Rectal smooth muscle tissue (tissue), 1 donor: ENCODE data around the gene FOXA2.

Source experiments
- H3K27ac ChIP-seq: one replicate; pipeline ENCODE4 v1.7.0; 2013; ENCODE audit warnings: low read depth, low read length, inconsistent platforms
- H3K27me3 ChIP-seq: one replicate; pipeline ENCODE4 v1.7.0; 2013; ENCODE audit warnings: low read length; ENCODE audit not compliant: control insufficient read depth, insufficient read depth
- H3K36me3 ChIP-seq: one replicate; pipeline ENCODE4 v1.7.0; 2013; ENCODE audit warnings: low read length; ENCODE audit not compliant: control insufficient read depth, insufficient read depth
- H3K4me1 ChIP-seq: one replicate; pipeline ENCODE4 v1.7.0; 2013; ENCODE audit warnings: low read length; ENCODE audit not compliant: control insufficient read depth, insufficient read depth
- H3K4me3 ChIP-seq: one replicate; pipeline ENCODE4 v1.7.0; 2013; ENCODE audit warnings: low read length
- H3K9ac ChIP-seq: one replicate; pipeline ENCODE4 v1.7.0; 2013; ENCODE audit warnings: low read length

The FOXA2 gene

DNA sequence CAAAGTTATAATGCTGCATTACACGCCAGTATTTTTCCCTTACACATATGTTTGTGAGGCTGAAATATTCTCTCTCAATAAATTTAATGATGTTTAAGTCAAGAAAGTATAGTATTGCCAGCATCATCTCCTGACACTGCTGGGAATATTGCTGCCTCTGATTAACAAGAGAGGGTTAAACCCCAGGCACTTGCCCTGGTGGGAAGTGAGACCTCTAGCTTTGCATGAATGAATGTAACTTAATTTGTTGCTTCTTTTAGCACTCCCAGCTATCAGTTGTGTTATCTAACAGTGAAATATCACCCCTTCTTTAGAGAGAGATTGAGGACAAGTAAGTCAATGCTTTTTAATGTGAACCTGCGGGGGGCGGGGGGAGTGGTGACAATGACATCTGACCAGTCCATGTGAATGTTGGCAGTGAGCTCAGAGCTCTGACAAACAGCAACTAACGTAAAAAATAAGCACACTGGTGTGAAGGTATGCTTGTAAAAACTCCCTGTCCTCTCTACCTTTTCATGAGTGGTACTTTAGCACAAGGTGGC lies 9.8 kb downstream of the FOXA2 start:
- H3K27ac ChIP-seq, result no peak overlapping the region
- H3K27me3 ChIP-seq, result peaks cover 33% of the 10 kb centered on the region
- H3K36me3 ChIP-seq, result no peaks in the 10 kb centered on the region
- no peak overlapping the region for H3K9ac ChIP-seq
- H3K4me3 ChIP-seq, result no peak overlapping the region
- no peaks in the 10 kb centered on the region for H3K4me1 ChIP-seq

DNA sequence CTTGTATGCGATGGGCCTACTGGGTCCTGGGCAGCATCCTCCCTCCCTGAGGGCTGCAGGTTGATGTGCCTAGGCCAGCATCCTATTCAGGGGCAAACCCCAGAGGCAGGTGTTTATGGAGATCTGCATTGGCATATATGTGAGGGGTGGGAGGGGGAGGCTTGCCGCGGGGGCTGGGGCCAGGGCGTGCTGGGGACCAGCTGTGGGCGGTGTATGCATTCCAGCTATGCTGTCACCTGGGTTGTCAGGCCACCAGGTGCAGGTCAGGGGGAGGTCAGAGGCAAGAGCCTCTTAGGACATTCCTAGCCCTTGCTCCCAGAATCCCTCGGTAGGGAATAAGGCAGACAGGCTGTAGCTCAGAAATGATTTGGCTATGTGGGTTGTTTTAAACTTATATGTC lies 11.9 kb downstream of the FOXA2 start:
- Histone ChIP-seq H3K36me3 (no peaks in the 10 kb centered on the region), H3K9ac (no peak overlapping the region), H3K27me3 (peaks cover 32% of the 10 kb centered on the region), H3K4me3 (no peak overlapping the region), H3K4me1 (no peaks in the 10 kb centered on the region), H3K27ac (no peak overlapping the region)

DNA sequence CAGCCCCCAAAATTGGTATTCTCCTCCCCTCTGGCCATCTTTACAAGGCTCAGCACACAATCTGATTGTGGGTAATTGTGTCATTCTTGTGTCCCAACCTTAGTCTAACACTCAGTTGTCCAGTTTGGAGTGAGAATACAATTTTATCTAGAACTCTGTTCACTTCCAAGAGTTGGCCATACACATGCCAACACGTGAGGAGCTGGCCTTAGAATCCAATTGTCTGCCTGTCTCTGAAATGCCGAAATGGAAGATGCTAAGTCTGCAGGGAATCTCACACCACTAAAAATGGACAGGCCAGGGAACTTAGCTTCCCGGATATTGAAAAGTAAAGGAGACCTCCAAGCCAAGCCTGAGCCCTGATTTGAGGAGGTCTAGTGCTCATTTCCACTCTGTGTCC lies 12.3 kb downstream of the FOXA2 start:
- Histone ChIP-seq H3K4me3 (no peak overlapping the region), H3K27ac (no peak overlapping the region), H3K9ac (no peak overlapping the region), H3K36me3 (no peaks in the 10 kb centered on the region), H3K4me1 (no peaks in the 10 kb centered on the region), H3K27me3 (peaks cover 29% of the 10 kb centered on the region)

DNA sequence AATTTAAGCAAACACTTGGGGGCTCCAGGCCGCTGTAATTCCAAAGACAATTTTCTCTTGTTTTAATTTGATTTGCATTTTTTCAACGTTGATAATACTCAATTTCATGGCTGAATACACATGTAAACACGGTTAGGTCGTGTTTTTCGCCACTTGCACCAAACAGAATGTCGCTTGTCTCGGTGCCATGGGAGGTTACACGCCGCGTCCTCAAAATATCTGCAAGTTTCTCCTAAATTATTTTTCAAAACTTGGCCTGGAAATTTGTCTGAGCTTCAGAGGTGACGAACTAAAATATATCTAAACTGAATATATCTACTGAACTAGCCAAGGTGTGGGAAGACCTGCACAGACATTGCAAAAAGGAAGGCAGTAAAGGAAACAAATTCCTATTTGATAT lies 15.0 kb downstream of the FOXA2 start:
- Histone ChIP-seq H3K27ac (no peak overlapping the region), H3K9ac (no peak overlapping the region), H3K4me3 (no peak overlapping the region), H3K4me1 (no peaks in the 10 kb centered on the region), H3K27me3 (peaks cover 19% of the 10 kb centered on the region), H3K36me3 (no peaks in the 10 kb centered on the region)

DNA sequence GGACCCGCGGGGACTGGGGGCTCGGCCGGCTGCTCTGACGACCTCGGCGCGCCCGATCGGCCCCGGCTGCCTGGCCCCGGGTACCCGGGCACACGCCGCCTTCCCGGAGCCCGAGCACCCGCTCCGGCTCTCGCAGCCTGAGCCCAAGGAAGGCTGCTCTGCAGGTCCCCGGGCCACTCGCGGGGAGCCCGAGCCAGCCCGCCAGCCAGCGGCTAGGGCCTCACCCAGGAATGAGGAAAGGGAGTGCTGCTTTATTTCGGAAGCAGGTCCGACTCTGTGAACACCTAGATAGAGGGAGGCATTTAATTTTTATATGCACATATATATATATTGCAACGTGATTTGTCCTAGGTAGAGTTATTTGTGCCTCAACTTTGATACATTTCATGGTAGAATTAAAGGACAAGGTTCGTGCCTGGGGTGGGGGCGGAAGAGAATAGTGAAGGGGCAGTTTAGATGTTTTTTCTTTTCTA lies 15.5 kb downstream of the FOXA2 start:
- H3K9ac ChIP-seq, result no peak overlapping the region
- no peaks in the 10 kb centered on the region for H3K4me1 ChIP-seq
- no peak overlapping the region for H3K27ac ChIP-seq
- H3K4me3 ChIP-seq, result no peak overlapping the region
- H3K27me3 ChIP-seq, result peaks cover 19% of the 10 kb centered on the region
- no peaks in the 10 kb centered on the region for H3K36me3 ChIP-seq

DNA sequence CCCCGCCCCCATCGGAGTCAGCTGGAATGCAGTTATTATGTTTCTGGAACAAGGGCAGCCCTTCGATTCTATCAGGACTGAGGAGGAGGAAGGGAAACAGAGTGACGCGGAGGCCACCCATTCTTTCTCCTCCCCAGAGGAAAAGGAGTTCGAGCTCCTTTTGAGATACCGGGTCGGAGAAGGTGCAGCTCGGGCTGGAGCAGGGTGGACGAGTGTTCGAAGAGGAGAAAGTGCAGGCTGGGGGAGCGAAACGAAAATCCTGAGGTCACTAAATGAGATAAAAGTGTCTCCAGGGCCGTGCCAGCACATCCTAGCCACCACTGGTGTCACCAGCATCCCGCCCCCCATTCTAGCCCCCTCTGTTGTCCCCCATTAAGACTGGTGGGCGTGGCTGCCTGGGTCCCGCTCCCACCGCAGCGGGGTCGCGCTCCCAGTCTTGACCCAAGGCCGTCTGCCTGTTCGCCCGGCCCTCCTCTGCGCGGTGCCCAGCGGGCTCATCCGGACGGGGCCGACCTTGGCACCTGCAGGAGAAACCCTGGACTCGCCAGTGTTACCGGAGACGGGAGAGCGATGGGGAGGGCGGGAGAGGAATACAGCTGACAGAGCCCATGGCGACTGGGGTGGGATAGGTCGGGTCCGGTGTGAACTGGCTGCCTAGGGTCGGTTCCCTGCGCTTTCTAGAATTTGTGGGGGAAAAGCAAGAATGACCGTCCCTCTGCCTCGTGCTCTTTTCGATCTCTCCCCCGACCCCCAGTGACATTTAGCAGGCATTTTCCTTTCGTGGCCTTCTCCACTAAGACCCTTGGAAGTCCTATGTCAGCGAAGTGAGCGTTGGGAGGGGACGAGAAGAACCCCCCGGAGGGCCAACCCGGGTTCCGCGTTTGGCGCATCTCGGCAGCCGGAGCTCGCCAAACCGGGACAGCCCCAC lies 16.2 kb downstream of the FOXA2 start:
- Histone ChIP-seq H3K27me3 (peaks cover 19% of the 10 kb centered on the region), H3K27ac (no peak overlapping the region), H3K9ac (no peak overlapping the region), H3K4me3 (no peak overlapping the region), H3K36me3 (no peaks in the 10 kb centered on the region), H3K4me1 (no peaks in the 10 kb centered on the region)

DNA sequence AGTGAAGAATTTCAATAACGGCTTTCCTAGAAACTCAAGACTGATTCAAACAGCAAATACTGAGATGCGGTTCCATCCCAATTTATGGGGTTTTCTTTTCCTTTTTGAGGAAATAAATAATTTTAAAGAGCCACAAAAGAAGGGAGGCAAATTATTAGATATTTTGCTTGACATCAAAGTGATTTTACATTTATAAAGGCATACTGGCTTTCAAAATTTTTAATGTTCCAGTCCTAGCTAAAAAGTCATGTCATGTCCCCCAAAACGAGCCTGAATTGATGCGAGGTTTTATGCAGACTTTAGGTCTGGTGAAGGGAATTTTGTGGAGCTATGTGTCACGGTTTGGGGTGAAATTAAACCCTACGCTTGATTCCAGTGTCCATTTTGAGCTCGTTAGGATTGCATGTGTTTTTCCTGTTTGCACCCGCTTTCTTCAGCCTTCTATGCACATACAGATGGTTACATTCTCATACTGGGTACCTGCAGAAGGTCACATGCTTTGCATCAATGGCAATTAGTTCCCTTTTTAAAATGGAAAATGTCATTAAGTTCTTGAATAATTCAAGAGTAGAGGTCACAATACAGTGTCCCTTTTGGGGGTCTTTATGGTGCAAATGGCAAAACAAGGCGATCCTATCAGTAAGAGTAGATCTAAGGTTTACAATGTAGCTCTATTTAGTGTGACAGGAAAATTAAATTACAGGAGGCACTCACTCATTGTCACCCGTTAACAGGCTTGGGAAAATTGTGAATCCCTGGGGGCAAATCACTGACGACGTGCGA lies 17.3 kb downstream of the FOXA2 start:
- Histone ChIP-seq H3K27me3 (peaks cover 16% of the 10 kb centered on the region), H3K36me3 (no peaks in the 10 kb centered on the region), H3K4me3 (no peak overlapping the region), H3K4me1 (no peaks in the 10 kb centered on the region), H3K27ac (no peak overlapping the region), H3K9ac (no peak overlapping the region)

DNA sequence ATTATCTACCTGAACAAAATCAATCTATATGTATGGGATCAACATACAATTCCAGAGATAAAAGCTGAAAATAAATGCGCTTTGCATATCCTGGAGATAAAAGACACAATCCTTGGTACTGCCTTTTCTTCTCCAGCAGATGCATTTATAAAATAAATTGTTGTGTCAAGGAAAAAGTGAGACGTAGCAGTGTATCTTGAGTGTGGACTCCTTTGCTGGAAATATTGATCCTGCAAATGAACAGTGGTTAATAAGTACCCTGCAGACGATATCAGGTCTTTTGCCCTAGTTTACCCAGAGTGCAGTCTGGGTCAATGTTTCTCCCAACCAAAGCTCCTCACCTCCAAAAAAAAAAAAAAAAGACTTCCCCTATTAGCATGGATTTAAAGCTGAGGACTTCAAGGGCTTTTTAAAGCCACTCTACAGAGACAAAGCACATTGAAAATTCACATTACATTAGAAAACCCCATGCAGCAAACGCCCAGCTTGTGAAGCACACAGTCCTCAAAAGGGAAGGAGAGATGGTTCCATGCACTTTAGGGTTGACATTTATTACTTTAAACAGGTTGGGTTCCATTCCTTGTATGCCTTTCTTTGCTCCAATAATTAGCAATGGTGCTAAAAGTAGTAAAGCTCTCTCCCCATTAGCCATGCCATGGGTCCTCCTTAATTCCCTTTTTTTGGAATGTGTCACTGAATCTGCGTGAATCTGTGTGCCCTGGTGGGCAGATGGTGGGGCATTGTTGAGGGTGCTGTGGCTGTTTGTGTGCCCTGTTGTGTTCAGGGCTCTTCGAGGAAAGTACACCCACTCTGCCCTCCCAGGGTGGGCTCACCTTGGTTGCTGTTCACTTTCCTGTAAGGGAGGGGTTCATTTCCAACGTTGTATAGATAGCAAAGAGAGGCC lies 21.1 kb downstream of the FOXA2 start:
- Histone ChIP-seq H3K27ac (no peak overlapping the region), H3K9ac (no peak overlapping the region), H3K4me1 (no peaks in the 10 kb centered on the region), H3K36me3 (no peaks in the 10 kb centered on the region), H3K27me3 (peaks cover 6% of the 10 kb centered on the region), H3K4me3 (no peak overlapping the region)

DNA sequence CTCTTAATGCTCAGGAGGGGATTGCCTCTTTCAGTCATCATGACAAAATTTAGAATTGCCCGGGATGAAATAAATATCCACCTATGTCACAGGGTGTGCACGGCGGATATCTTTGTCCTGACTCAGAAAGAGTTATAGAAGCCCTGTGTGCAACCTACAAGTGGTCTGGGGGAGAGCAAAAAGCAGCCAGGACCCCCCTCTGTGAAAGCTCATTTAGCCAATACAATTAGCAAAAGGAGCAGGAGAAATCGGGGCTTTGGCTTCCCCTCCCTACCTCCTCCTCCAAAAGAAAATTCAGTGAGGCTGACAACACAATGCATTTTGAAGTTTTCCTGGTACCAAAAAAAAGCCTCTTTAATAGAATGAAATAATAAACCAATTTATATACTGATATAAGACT lies 21.8 kb downstream of the FOXA2 start:
- Histone ChIP-seq H3K9ac (no peak overlapping the region), H3K4me3 (no peak overlapping the region), H3K27ac (no peak overlapping the region), H3K4me1 (no peaks in the 10 kb centered on the region), H3K27me3 (no peaks in the 10 kb centered on the region), H3K36me3 (no peaks in the 10 kb centered on the region)

DNA sequence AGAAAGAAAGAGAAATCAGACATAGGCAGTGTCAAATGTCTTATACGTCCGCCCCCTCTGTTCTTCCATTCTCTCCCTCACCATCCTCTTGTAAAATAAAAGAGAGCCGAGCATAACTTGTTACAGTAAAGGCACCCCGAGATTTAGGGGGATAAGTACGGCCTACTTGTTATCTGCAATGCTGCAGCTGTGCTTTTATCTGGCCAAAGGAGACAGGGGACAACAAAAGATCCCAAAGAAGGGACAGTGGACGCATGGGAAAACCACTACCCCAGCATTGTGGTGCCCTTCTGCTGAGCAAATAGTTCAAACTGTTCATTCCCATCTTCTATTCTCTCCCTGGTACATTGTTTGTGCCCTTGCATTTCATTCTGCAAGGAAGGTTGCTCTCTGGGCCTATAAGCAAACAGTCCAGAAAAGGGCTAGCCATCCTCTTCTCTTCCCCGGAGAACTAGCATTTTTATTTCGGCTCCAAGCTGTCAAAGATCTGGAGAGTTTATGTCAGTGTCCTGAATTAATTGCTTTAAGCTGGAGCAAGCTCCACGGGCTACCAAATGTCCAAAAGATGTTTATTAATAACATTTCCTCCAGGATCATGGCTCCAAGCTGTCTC lies 22.3 kb downstream of the FOXA2 start:
- Histone ChIP-seq H3K4me3 (no peak overlapping the region), H3K4me1 (no peaks in the 10 kb centered on the region), H3K36me3 (no peaks in the 10 kb centered on the region), H3K27me3 (no peaks in the 10 kb centered on the region), H3K27ac (no peak overlapping the region), H3K9ac (no peak overlapping the region)

DNA sequence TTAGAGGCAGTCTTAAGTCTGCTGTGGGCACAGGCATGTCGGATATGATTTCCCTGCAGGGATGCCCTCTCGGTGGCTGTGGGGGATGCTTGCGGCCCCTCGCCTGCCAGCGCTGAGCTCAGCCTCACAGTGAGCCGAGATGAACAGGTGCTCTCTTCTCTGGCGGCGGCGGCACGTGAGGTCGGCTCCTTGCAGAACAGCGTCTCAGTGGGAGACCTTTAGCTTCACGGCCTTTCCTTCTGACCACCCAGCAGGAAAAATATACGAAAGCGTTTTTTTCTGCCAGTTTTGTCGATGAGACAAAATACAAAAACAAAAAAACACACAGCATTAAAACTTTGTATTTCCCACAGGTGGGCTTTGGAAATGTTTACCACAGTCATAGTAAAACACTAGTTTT lies 23.6 kb downstream of the FOXA2 start:
- H3K36me3 ChIP-seq, result no peaks in the 10 kb centered on the region

More for the DNA sequence above, 23.6 kb downstream of the FOXA2 start:
- Histone ChIP-seq H3K9ac (no peak overlapping the region), H3K4me1 (no peaks in the 10 kb centered on the region), H3K27me3 (no peaks in the 10 kb centered on the region), H3K4me3 (no peak overlapping the region), H3K27ac (no peak overlapping the region)
